Mesothelial cell of epicardium (in vitro differentiated cells): ENCODE measurements around the gene ETF1. TPM values are rescaled to one million over a fixed set of nuclear protein-coding genes. Genes with fewer than 3 reads are reported as not detected.

Experiments used
- DNase-seq, 2 experiments: peaks; one replicate each; pipeline ENCODE4 v3.0.0; 2021; ENCODE audit warnings: low spot score in 2 of 2; ENCODE audit not compliant: unreplicated experiment in 2 of 2
- H3K27ac Mint-ChIP-seq: 2 replicates; pipeline ENCODE4 v1.8.0; 2021; ENCODE audit warnings: mixed read lengths
- H3K27me3 Mint-ChIP-seq: 2 replicates; pipeline ENCODE4 v1.8.0; 2021; ENCODE audit warnings: low read depth, mixed read lengths
- H3K36me3 Mint-ChIP-seq: 2 replicates; pipeline ENCODE4 v1.8.0; 2021; ENCODE audit warnings: mixed read lengths
- H3K4me1 Mint-ChIP-seq: 2 replicates; pipeline ENCODE4 v1.8.0; 2021; ENCODE audit warnings: mixed read lengths
- H3K4me3 Mint-ChIP-seq: 2 replicates; pipeline ENCODE4 v1.8.0; 2021; ENCODE audit warnings: mild to moderate bottlenecking, moderate library complexity, mixed read lengths
- H3K9me3 Mint-ChIP-seq: 2 replicates; pipeline ENCODE4 v1.8.0; 2021; ENCODE audit warnings: mixed read lengths
- CTCF ChIP-seq: fragments of 200-600 bp; sonication (generic); IDR thresholded peaks from one replicate; pipeline ENCODE4 v1.5.0; 2021; ENCODE audit warnings: antibody characterized with exemption; ENCODE audit not compliant: unreplicated experiment
- total RNA-seq: library from RNA; stranded (reverse); gene quantifications from 3 replicates; pipeline ENCODE4 v1.2.1, GENCODE V29; 2021

The ETF1 gene
- total RNA-seq, 1 donor from 2014 or later = 77.7 TPM

- Mint-ChIP-seq H3K4me1 (no peaks in the 10 kb centered on the region), H3K9me3 (no peaks in the 10 kb centered on the region)
Measured at GRCh38 chr5:138560971-138561370, 17.9 kb upstream of the ETF1 start.

GRCh38 chr5:138559937-138560336 is 16.9 kb upstream of the ETF1 start:
- no peak for DNase-seq
- H3K27me3 Mint-ChIP-seq = no peaks in the 10 kb centered on the region
- H3K4me1 Mint-ChIP-seq = no peaks in the 10 kb centered on the region
- peaks cover 57% of the 10 kb centered on the region for H3K36me3 Mint-ChIP-seq
- no peak overlapping the region for H3K4me3 Mint-ChIP-seq
- no peak overlapping the region for H3K27ac Mint-ChIP-seq
- no peaks in the 10 kb centered on the region for H3K9me3 Mint-ChIP-seq
- TF ChIP-seq CTCF = no peak

More at GRCh38 chr5:138560971-138561370, 17.9 kb upstream of the ETF1 start:
- TF ChIP-seq CTCF = no peak
- H3K36me3 Mint-ChIP-seq = peaks cover 59% of the 10 kb centered on the region
- H3K27ac Mint-ChIP-seq = no peak overlapping the region
- no peaks in the 10 kb centered on the region for H3K27me3 Mint-ChIP-seq
- DNase-seq = no peak
- no peak overlapping the region for H3K4me3 Mint-ChIP-seq

GRCh38 chr5:138557677-138558076 is 14.6 kb upstream of the ETF1 start:
- Mint-ChIP-seq H3K4me1 (no peaks in the 10 kb centered on the region), H3K27me3 (no peaks in the 10 kb centered on the region), H3K9me3 (no peaks in the 10 kb centered on the region), H3K4me3 (no peak overlapping the region), H3K36me3 (peaks cover 50% of the 10 kb centered on the region), H3K27ac (no peak overlapping the region)
- no peak for TF ChIP-seq CTCF
- DNase-seq = no peak

GRCh38 chr5:138554143-138554542 is 11.1 kb upstream of the ETF1 start:
- Mint-ChIP-seq H3K27me3 (no peaks in the 10 kb centered on the region), H3K36me3 (peaks cover 36% of the 10 kb centered on the region), H3K27ac (no peak overlapping the region), H3K4me3 (no peak overlapping the region), H3K9me3 (no peaks in the 10 kb centered on the region), H3K4me1 (no peaks in the 10 kb centered on the region)
- no peak for TF ChIP-seq CTCF
- DNase-seq = no peak

- Mint-ChIP-seq H3K36me3 (peaks cover 32% of the 10 kb centered on the region), H3K27me3 (no peaks in the 10 kb centered on the region), H3K4me1 (no peaks in the 10 kb centered on the region), H3K9me3 (no peaks in the 10 kb centered on the region), H3K27ac (no peak overlapping the region), H3K4me3 (no peak overlapping the region)
- no peak for TF ChIP-seq CTCF
- no peak for DNase-seq
Measured at GRCh38 chr5:138553437-138554095, 10.5 kb upstream of the ETF1 start.

- no peak for DNase-seq
- Mint-ChIP-seq H3K4me3 (no peak overlapping the region), H3K9me3 (no peaks in the 10 kb centered on the region), H3K4me1 (peaks cover 4% of the 10 kb centered on the region), H3K27ac (no peak overlapping the region), H3K27me3 (no peaks in the 10 kb centered on the region), H3K36me3 (peaks cover 24% of the 10 kb centered on the region)
- no peak for TF ChIP-seq CTCF
Measured at GRCh38 chr5:138552657-138553056, 9.6 kb upstream of the ETF1 start.
